Measurements from ENCODE around the gene HOOK2.

The HOOK2 gene

DNA sequence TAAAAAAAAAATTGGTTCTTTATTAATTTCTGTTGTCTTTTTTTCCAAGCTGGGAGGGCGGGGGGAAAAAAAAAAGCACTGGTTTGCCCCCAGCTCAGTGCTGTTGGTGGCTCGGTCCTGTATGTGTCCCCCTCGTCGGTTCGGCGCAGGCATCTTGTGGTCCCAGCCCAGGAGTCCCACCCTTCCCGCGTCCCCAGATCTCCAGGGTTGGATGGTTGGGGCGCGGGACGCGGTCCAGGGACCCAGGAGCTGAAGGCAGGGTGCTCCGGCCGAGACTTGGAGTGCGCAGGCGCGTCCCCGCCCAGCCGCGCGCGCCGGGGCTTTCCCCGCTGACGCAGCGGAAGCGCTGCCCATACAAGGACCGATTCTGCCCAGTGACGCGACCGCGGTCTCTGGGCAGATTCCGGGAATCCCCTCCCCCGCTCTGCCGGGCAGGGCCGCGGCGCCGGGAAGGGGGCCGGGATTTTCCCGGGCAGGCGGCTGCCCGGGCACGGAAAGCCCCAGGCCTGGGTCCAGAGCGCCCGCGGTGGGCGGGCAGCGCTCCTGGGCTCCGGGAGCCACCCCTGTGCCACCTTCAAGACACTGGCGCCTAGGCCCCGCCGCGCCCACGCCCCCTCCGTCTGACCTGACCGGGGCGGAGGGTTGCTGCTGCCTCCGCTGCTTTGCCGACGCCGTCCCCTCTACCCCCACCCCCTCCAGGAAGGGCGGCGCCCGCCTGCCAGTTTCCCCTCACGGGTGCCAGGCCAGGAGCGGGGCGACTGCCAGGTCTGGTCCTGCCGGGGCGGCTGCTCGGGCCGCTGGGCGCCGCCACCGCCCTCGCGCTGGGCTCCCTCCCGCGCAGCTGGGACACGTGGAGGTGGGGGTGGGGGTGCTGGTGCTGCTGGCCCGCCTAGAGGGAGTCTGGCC is 18.2 kb upstream of the HOOK2 start:
- DNase-seq (ENCODE audit: low read depth in 2 of 2) = peak; percentile 89

GRCh38 chr19:12792853-12793289 is 17.5 kb upstream of the HOOK2 start:
- no peak for DNase-seq (ENCODE audit: low read depth in 2 of 2)

DNA sequence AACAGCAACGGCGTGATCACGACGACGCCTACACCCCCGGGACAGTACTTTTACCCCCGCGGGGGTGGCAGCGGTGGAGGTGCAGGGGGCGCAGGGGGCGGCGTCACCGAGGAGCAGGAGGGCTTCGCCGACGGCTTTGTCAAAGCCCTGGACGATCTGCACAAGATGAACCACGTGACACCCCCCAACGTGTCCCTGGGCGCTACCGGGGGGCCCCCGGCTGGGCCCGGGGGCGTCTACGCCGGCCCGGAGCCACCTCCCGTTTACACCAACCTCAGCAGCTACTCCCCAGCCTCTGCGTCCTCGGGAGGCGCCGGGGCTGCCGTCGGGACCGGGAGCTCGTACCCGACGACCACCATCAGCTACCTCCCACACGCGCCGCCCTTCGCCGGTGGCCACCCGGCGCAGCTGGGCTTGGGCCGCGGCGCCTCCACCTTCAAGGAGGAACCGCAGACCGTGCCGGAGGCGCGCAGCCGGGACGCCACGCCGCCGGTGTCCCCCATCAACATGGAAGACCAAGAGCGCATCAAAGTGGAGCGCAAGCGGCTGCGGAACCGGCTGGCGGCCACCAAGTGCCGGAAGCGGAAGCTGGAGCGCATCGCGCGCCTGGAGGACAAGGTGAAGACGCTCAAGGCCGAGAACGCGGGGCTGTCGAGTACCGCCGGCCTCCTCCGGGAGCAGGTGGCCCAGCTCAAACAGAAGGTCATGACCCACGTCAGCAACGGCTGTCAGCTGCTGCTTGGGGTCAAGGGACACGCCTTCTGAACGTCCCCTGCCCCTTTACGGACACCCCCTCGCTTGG is 16.9 kb upstream of the HOOK2 start:
- DNase-seq (ENCODE audit: low read depth in 2 of 2) = peak; percentile 57 to 65

DNA sequence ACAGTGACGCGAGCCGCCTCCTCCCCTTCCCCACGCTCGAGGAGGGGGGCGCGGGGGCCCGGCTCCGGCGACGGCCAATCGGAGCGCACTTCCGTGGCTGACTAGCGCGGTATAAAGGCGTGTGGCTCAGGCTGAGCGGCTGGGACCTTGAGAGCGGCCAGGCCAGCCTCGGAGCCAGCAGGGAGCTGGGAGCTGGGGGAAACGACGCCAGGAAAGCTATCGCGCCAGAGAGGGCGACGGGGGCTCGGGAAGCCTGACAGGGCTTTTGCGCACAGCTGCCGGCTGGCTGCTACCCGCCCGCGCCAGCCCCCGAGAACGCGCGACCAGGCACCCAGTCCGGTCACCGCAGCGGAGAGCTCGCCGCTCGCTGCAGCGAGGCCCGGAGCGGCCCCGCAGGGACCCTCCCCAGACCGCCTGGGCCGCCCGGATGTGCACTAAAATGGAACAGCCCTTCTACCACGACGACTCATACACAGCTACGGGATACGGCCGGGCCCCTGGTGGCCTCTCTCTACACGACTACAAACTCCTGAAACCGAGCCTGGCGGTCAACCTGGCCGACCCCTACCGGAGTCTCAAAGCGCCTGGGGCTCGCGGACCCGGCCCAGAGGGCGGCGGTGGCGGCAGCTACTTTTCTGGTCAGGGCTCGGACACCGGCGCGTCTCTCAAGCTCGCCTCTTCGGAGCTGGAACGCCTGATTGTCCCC is 16.1 kb upstream of the HOOK2 start, which contains the start of gene JUNB:
Gene JUNB, plus strand, starts transcription at position 142 of the 706 bp plus-strand sequence. Its CDS starts 286 bp downstream, at position 428.
- DNase-seq (ENCODE audit: low read depth in 2 of 2) = peak; percentile 92 to 94

GRCh38 chr19:12790628-12791344 is 15.4 kb upstream of the HOOK2 start:
- DNase-seq (ENCODE audit: low read depth in 2 of 2) = no peak

- DNase-seq (ENCODE audit: low read depth in 2 of 2) = peak; percentile 73 to 92
These were observed 14.7 kb upstream of the HOOK2 start for GRCh38 chr19:12789904-12790619.

GRCh38 chr19:12789098-12789903 is 13.9 kb upstream of the HOOK2 start:
- no peak for DNase-seq (ENCODE audit: low read depth in 2 of 2)

GRCh38 chr19:12788682-12789097 is 13.3 kb upstream of the HOOK2 start:
- DNase-seq (ENCODE audit: low read depth in 2 of 2) = peak in 1 of 2 experiments; percentile 40

GRCh38 chr19:12788042-12788681 is 12.8 kb upstream of the HOOK2 start:
- DNase-seq (ENCODE audit: low read depth in 2 of 2) = no peak

- DNase-seq (ENCODE audit: low read depth in 2 of 2) = no peak
These were observed 12.1 kb upstream of the HOOK2 start for GRCh38 chr19:12787458-12787857.

- no peak for DNase-seq (ENCODE audit: low read depth in 2 of 2)
These were observed 11.6 kb upstream of the HOOK2 start for GRCh38 chr19:12786952-12787351.

GRCh38 chr19:12786141-12786870 is 11.0 kb upstream of the HOOK2 start:
- DNase-seq (ENCODE audit: low read depth in 2 of 2) = no peak

- no peak for DNase-seq (ENCODE audit: low read depth in 2 of 2)
These were observed 10.2 kb upstream of the HOOK2 start for GRCh38 chr19:12785431-12786031.

- DNase-seq (ENCODE audit: low read depth in 2 of 2) = no peak
These were observed 9.6 kb upstream of the HOOK2 start for GRCh38 chr19:12784871-12785430.

- no peak for DNase-seq (ENCODE audit: low read depth in 2 of 2)
These were observed 9.1 kb upstream of the HOOK2 start for GRCh38 chr19:12784394-12784870.

DNA sequence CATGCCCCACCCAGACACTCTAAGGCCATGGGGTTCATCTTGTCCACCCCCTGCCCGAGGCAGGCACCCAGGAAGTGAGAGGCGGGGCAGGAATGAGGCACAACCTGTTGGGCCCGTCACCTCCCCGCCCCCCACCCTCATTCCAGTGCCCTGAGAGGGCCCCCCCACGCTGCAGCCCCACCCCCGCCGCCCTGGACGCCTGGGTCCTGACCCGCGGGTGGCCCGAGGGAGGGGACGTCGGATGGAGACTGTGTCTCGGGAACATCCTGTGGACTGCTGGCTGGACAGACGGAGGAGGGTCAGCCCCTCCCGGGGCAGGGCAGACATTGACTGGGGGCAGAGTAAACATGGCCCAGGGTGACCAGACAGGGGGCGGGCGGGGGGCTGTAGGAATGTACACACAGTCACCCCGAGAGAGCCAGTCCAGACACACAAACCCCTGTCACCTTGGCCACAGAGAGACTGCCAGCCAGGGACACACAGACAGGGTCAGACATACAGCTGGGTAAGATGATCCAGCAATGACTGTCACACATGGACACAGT is 8.6 kb upstream of the HOOK2 start:
- DNase-seq (ENCODE audit: low read depth in 2 of 2) = no peak

GRCh38 chr19:12783291-12783848 is 8.0 kb upstream of the HOOK2 start:
- peak in 1 of 2 experiments; percentile 55 for DNase-seq (ENCODE audit: low read depth in 2 of 2)

Measured in stimulated activated CD4-positive, alpha-beta T cell treated with anti-CD3 and anti-CD28 coated beads, Interleukin-12 subunit alpha, Interleukin-12 subunit beta, amount 100 ng/mL, for 24 hours (primary cell).